Measurements from ENCODE around the gene KRTAP5-3. TPM values are rescaled to one million over a fixed set of nuclear protein-coding genes. Genes with fewer than 3 reads are reported as not detected.
"Not testable (repeated sequence)": the region's sequence is repeated elsewhere in the genome, so short reads cannot be mapped to it uniquely, and the experiment has no call there.

The KRTAP5-3 gene
- total and polyA plus RNA-seq, 2 donors (not counting 3 experiments of a cell fraction or from before 2014, with no cell fraction given) = not detected

- H3K9ac ChIP-seq (replicated peaks; ENCODE audit: extremely low read depth, insufficient read depth, low read length) = no peak overlapping the region
- no peak overlapping the region for H3K4me2 ChIP-seq (ENCODE audit: insufficient read depth, low read length)
- TF ChIP-seq JUN (IDR thresholded peaks at IDR 0.05; ENCODE audit: borderline replicate concordance, insufficient read depth, insufficient read length, low read depth) (no peak), EZH2 (IDR thresholded peaks at IDR 0.05; ENCODE audit: borderline replicate concordance, low read depth, low read length, severe bottlenecking) (no peak), POLR2A (IDR thresholded peaks at IDR 0.05; ENCODE audit: low read depth, low read length) (no peak), FOS (IDR thresholded peaks at IDR 0.05; ENCODE audit: borderline replicate concordance, insufficient read depth, low read length) (no peak), GATA2 (IDR thresholded peaks at IDR 0.05; ENCODE audit: insufficient read depth, insufficient read length, low read depth, low read length) (no peak), POLR2AphosphoS5 (IDR thresholded peaks at IDR 0.05; ENCODE audit: insufficient read depth, low read depth, low read length) (no peak), CTCF (IDR thresholded peaks at IDR 0.05; ENCODE audit: extremely low read depth in 1 of 2, insufficient read depth in 1 of 2, low read depth in 1 of 2, low read length in 2 of 2) (no peak), MYC (IDR thresholded peaks at IDR 0.05; ENCODE audit: low read depth, low read length) (no peak)
- TF ChIP-seq, protein P1, sequence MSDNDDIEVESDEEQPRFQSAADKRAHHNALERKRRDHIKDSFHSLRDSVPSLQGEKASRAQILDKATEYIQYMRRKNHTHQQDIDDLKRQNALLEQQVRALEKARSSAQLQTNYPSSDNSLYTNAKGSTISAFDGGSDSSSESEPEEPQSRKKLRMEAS (IDR thresholded peaks at IDR 0.05; ENCODE audit: insufficient read depth, insufficient read length) = no peak
- FAIRE-seq (no peak), DNase-seq (ENCODE audit: low read depth, low spot score) (no peak)
- H3K4me3 ChIP-seq (replicated peaks in 1 of 3; ENCODE audit: insufficient read depth in 1 of 3, low read depth in 1 of 3, low read length in 3 of 3) = no peak overlapping the region
- peaks cover 2% of the 10 kb centered on the region for H3K4me1 ChIP-seq (ENCODE audit: control insufficient read depth, extremely low read depth, insufficient read depth, low read length)
- H3K79me2 ChIP-seq (ENCODE audit: control insufficient read depth, insufficient read depth, low read length) = no peaks in the 10 kb centered on the region
- no TSS peak for BruUV-seq (replicated peaks)
- no peaks in the 10 kb centered on the region for H3K9me3 ChIP-seq (replicated peaks; ENCODE audit: control insufficient read depth, insufficient read depth, low read length)
- no peaks in the 10 kb centered on the region for H4K20me1 ChIP-seq (replicated peaks; ENCODE audit: control insufficient read depth, extremely low read depth, insufficient read depth, low read length)
- H3K36me3 ChIP-seq (ENCODE audit: control insufficient read depth in 2 of 2, extremely low read depth in 1 of 2, insufficient read depth in 2 of 2, low read length in 2 of 2) = no peaks in the 10 kb centered on the region
- no peaks in the 10 kb centered on the region for H3K9me1 ChIP-seq (replicated peaks; ENCODE audit: control insufficient read depth, extremely low read depth, insufficient read depth, low read length)
- H2AFZ ChIP-seq (ENCODE audit: low read depth, low read length) = no peak overlapping the region
- no peak overlapping the region for H3K27ac ChIP-seq (ENCODE audit: insufficient read depth, low read depth, low read length)
- ChIA-PET CTCF (interaction anchor here (0.9 to 7.6 kb wide), 2 partner anchors 18 to 31 kb away, joined by 4 to 313 read pairs; no protein-coding TSS in a partner anchor), POLR2A (no interaction called here)
- dilution Hi-C loops (cut with MboI; ENCODE audit: extremely low pct_ligation_motif_present, low sequenced_read_pairs) = no loop called here
- intact Hi-C loops (cut with micrococcal nuclease) = loop anchor here (10.0 kb wide), 1 partner anchor 272 kb away; the partner anchor contains the start of gene TOLLIP
- H3K27me3 ChIP-seq (ENCODE audit: control insufficient read depth in 2 of 2, insufficient read depth in 2 of 2, low read length in 2 of 2) = peaks cover 10 to 16% of the 10 kb centered on the region in 2 experiments
Measured at GRCh38 chr11:1576825-1577224, 31.4 kb downstream of the KRTAP5-3 start.

- H3K9me1 ChIP-seq (replicated peaks; ENCODE audit: control insufficient read depth, extremely low read depth, insufficient read depth, low read length); H4K20me1 ChIP-seq (replicated peaks; ENCODE audit: control insufficient read depth, extremely low read depth, insufficient read depth, low read length); DNase-seq (ENCODE audit: low read depth, low spot score); H3K36me3 ChIP-seq (ENCODE audit: control insufficient read depth in 2 of 2, extremely low read depth in 1 of 2, insufficient read depth in 2 of 2, low read length in 2 of 2); H3K79me2 ChIP-seq (ENCODE audit: control insufficient read depth, insufficient read depth, low read length); H3K4me3 ChIP-seq (replicated peaks in 1 of 3; ENCODE audit: insufficient read depth in 1 of 3, low read depth in 1 of 3, low read length in 3 of 3); POLR2A ChIA-PET; H3K9ac ChIP-seq (replicated peaks; ENCODE audit: extremely low read depth, insufficient read depth, low read length); H3K27ac ChIP-seq (ENCODE audit: insufficient read depth, low read depth, low read length); FAIRE-seq; H2AFZ ChIP-seq (ENCODE audit: low read depth, low read length); H3K4me2 ChIP-seq (ENCODE audit: insufficient read depth, low read length); dilution Hi-C loops (cut with MboI; ENCODE audit: extremely low pct_ligation_motif_present, low sequenced_read_pairs); H3K4me1 ChIP-seq (ENCODE audit: control insufficient read depth, extremely low read depth, insufficient read depth, low read length); BruUV-seq (replicated peaks); H3K9me3 ChIP-seq (replicated peaks; ENCODE audit: control insufficient read depth, insufficient read depth, low read length): not testable (repeated sequence)
- peaks cover 10 to 16% of the 10 kb centered on the region in 2 experiments for H3K27me3 ChIP-seq (ENCODE audit: control insufficient read depth in 2 of 2, insufficient read depth in 2 of 2, low read length in 2 of 2)
- CTCF ChIA-PET = interaction anchor here (1.3 to 7.6 kb wide), 6 partner anchors 11 to 444 kb away, joined by 3 to 313 read pairs (median 33); partner anchors contain the start of gene KRTAP5-2
- intact Hi-C loops (cut with micrococcal nuclease) = loop anchor here (2.0 to 10.0 kb wide), 2 partner anchors 271 to 373 kb away; partner anchors contain the start of gene TOLLIP
Measured at GRCh38 chr11:1575756-1576155, 32.5 kb downstream of the KRTAP5-3 start.
